Stimulated activated CD4-positive, alpha-beta T cell treated with anti-CD3 and anti-CD28 coated beads, Interleukin-4, amount 100 ng/mL, for 1 hour (primary cell): ENCODE results near the gene SGK1.
"Not testable (repeated sequence)": the region's sequence is repeated elsewhere in the genome, so short reads cannot be mapped to it uniquely, and the experiment has no call there.

Source experiments
- DNase-seq: peaks from one replicate; pipeline ENCODE4 v3.0.0-alpha.2; 2020

Gene SGK1

DNA sequence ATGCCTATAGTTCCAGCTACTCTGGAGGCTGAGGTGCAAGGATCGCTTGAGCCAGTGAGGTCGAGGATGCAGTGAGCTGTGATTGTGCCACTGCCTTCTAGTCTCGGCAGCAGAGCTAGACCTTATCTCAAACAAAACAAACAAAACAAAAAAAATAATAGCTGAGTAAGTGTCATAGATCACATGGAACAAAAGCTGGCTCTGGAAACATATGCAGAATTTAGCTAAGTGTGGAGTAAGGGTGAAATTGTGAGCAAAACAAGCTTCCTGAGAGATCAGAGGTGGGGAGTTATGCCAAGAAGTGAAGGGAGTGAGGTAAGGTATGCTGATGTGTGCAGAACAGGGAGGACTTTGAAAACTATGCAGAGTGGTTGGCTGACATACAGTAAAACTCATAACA is 18.7 kb downstream of the SGK1 start:
- no peak for DNase-seq

DNA sequence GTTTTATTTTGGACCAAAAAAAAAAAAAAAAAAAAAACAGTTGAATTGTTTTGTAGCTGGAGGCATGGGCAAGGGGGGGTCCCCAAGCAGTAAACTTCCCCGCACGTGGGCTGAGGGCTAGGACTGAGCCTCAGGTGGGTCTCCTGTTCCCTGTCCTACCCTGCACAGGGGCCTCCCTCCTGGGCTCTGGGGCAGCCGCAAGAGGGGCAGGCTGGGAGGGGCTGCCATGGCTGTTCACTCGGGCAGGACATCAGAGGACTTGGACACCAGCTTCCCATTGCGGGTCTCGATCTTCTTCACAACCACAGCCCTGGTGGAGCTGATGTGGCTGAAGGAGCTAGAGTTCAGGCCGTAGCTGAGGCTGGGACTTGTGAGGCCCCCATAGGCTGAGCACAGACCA is 21.1 kb downstream of the SGK1 start:
- no peak for DNase-seq

- DNase-seq: no peak
These were observed 21.9 kb downstream of the SGK1 start for GRCh38 chr6:134295953-134296553.

- DNase-seq: no peak
These were observed 24.2 kb downstream of the SGK1 start for GRCh38 chr6:134293659-134294161.

- DNase-seq: no peak
These were observed 26.8 kb downstream of the SGK1 start for GRCh38 chr6:134291156-134291555.

- no peak for DNase-seq
These were observed 28.7 kb downstream of the SGK1 start for GRCh38 chr6:134289204-134289575.

DNA sequence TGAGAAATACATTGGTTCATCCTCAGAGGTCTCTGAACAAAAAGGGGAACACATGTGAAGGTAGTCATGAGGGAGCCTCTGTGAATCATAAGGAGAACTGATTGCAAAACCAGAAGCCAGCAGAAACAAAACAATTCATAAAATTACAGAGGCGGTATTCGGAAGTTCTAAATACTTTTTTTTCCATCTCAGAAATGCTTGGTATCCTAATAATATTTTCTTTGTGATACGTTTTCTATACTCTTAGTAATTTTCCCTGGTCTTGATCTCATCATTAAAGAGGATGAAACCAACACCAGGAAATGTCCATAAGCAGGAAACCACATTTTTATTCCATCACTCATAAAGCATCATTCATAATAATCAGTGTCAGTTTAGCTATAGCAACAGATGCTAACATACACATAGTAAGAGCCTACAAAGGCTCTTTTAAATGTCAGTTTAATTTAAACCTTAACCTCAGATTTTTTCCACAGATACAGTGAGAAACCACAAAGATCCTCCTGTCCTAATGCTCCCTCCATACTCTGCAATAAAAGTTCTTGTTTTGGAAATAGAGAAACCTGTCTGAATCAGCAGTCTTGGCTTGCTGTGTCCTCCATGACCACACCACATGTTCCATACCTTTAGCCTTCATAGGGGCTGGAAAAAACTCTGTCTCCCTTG is 29.2 kb downstream of the SGK1 start:
- DNase-seq: no peak

DNA sequence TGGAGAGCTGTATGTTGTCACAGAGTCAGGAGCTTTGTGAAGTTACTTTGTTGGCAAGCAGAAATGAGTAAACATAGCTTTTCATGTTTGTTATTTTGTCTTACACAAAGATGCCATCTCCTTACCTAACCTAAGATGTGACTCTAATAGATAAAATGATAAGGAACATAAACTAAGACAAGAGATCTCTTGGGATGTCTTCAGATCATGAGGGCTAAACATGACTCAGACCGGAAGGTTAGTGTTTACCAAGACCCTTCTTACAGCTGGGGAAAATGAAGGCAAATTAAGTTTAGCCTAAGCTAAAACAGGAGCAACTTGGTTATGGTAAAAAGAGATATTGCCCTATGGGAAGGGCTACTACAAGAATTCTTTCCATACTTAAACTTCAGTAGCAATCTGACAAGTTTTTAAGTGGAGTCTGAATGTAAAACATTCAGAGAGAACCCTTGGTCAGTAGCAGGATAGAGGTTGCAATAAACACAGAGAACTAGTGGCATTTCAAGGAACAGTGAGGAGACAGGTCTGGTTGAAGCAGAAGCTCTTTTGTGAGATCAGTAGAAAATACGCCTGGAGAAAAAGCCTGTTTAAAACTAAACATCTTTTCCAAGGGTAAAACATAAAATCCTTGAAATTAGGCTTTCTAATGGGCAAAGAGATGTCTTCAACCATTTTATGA is 29.9 kb downstream of the SGK1 start:
- DNase-seq: no peak

DNA sequence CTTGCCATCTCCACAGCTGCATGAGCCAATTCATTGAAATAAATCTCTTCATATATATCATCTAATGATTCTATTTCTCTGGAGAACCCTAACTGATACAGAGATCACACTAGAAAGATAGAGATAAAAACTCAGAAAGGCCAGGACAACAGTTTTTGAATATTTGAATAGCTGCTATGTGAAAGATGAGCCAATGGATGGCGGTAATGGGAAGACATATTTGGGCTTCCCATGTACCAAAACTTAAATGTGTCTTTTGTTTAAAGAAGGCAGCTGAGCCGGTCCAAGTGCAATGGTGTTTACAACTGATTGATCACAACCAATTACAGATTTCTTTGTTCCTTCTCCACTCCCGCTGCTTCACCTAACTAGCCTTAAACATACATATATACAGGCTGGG is 35.1 kb downstream of the SGK1 start:
- DNase-seq: no peak

DNA sequence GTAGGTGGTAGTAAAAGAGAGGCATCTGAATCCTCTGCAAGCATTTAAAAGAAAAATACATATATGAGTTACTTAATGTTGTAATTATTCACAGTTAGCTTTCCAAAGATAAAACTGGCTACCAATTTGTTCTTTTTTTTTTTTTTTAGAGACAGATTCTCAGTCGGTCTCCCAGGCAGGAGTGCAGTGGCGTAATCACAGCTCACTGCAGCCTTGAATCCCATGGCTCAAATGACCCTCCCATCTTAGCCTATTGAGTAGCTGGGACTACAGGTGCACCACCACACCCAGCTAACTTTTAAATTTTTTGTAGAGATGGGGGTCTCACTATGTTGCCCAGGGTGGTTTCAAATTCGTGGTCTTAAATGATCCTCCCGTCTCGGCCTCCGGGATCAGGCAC is 36.5 kb downstream of the SGK1 start:
- no peak for DNase-seq

DNA sequence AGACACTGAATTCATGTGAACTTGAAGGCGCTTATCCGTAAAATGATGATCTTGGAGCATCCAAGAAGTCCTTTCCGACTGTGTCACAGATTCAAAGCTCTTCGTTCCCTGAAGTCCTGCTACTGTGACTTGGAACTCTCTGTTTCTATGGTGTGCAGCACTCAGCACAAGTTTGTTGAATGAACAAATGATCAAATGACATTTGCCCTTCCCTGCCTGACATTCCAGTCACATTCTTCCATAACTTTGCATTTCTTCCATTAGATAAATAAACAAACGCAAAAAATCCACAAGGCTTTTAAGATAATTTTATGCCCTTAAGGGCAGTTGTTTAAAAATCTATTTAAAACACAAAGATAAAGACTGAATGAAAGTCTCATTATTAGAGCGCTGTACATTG is 39.9 kb downstream of the SGK1 start:
- DNase-seq: no peak

GRCh38 chr6:134276891-134277377 is 41.0 kb downstream of the SGK1 start:
- not testable (repeated sequence) for DNase-seq

GRCh38 chr6:134272374-134272773 is 45.5 kb downstream of the SGK1 start:
- DNase-seq: no peak

GRCh38 chr6:134267917-134268361 is 50.0 kb downstream of the SGK1 start:
- DNase-seq: no peak

GRCh38 chr6:134266776-134267175 is 51.1 kb downstream of the SGK1 start:
- no peak for DNase-seq

GRCh38 chr6:134261766-134262165 is 56.1 kb downstream of the SGK1 start:
- DNase-seq: no peak

DNA sequence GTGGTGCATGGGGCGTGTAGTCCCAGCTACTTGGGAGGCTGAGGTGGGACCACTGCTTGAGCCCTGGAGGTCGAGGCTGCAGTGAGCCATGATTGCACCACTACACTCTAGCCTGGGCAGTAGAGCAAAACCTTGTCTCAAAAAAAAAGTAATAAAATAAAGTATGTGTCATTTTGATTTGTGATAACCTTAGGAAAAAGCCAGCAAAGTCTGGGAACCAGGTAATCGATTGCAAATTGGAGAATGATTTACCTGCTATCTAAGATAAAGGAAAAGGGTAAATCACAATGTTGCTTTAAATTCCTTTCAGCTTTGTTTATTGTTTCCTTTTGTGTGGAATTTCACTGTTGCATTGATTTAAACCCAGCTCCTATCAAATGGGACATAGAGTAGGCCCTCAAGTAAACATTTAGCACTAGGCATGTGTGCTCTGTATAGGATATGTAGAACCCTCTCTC is 59.0 kb downstream of the SGK1 start:
- no peak for DNase-seq

DNA sequence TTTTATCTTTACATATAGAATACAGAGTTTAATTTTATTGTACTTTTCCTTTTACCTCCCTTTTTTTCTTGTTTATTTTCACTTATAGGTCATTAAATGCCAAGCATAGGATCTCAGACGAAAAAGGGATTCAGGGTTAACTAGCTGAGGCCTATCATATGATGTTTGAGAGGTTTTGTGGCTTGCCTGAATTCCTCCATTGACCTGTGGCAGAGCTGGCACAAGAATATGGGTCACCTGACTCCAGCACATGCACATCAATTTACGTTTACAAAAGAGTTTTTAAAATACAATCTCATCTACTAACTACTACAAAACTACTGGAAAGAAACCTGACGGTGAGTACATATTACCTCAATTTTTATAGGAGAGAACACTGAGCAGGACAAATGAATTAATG is 60.4 kb downstream of the SGK1 start:
- DNase-seq: no peak

GRCh38 chr6:134256862-134257261 is 61.0 kb downstream of the SGK1 start:
- DNase-seq: no peak

GRCh38 chr6:134255280-134255679 is 62.6 kb downstream of the SGK1 start:
- not testable (repeated sequence) for DNase-seq

GRCh38 chr6:134254118-134254517 is 63.8 kb downstream of the SGK1 start:
- DNase-seq: no peak

DNA sequence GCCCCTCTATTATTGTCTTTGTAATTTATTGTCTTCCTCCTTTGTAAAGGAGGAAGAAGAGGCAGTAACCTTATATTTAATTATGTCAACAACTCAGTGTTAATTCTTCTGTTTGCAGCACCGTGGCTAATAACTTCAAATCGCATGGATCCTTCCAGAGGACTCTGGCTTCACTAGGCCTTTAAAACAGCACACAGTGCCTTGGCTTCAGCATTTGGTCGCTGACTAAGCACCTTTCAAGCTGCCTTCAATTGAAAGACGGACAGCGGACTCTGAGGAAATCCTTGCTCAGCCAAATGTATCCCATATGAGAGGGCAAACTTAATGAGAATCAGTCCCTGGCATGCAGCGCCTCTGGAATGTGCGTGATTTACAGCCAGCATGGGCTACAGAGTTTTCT is 64.2 kb downstream of the SGK1 start:
- DNase-seq: no peak

DNA sequence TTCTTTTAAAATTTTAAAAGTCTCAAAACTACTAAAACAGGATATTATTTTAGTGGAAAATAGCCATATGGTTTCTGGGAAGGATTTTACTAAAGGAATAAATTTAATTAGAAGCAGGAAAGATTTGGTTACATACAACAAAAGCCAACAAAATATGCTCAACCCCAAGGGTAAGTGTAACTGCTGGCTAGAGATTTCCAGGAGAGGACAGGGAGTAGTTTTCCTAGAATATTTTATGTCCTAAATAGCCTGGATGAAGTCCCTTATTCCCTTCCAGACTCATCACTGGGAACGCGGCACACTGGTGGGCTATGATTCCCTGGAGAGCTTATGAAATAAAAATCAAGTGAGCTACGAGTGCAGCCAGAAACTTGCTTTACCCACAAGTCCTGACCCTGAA is 66.6 kb downstream of the SGK1 start:
- DNase-seq: no peak

DNA sequence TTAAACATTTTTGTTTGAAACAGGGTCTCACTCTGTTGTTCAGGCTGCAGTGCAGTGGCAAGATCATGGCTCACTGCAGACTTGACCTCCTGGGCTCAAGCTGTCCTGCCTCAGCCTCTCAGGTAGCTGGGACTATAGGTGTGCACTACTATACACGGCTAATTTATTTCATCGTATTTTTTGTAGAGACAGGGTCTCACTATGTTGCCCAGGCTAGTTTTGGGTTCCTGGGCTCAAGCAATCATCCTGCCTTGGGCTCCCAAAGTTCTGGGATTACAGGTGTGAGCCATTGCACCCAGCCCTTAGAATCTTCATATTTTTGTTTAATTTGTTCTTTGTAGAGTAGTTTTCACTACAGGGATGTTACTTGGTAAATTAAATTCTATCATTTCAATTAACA is 67.1 kb downstream of the SGK1 start:
- DNase-seq: no peak
